ENCODE measurements around the gene ZFP69B. TPM values are rescaled to one million over a fixed set of nuclear protein-coding genes. Genes with fewer than 3 reads are reported as not detected.

ZFP69B gene
- total and polyA plus RNA-seq, 10 of the 15 experiments (the other 5 are each of a cell fraction or from before 2014, with no cell fraction given): 1.3 to 5.7 (median 3.4) TPM

DNA sequence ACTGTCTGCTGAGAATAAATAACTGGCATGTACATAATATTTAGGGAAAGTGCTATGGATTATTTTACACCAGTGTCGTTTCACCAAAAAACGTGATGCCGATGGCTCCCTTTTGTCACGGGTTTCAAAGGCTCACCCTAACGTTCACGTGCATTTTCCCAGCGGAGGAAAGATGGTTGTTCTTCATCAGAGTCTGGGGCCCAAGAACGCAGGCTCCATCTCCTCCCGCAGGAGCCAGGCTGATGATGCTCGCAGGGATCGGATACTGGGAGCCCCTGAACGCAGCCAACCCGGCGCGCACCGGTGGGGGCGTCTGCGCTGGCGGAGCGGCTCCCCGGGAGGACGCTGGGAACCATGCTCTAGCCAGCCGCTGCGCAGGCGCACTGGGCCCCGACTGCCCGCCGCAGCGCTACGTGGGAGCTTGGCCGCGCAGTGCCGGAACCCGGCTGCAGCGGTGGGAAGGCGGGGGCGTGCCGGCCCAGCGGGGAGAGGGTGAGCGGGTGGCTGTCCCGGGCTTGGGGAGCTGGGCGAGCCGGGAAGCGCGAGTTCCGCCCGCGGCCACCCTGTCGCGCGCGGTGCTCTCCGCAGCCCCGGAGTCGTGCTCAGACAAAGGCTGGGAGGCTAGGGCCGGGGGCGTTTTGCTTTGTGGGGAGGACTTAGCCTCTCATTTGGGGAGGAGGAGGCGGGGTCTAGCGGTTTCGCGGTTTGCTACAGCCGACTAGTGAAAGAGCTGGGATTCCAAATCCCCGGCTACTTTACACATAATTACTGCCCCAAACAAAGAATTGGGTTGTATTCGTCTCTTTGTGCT is at the start of gene ZFP69B (continued):
- TF ChIP-seq, protein P1, sequence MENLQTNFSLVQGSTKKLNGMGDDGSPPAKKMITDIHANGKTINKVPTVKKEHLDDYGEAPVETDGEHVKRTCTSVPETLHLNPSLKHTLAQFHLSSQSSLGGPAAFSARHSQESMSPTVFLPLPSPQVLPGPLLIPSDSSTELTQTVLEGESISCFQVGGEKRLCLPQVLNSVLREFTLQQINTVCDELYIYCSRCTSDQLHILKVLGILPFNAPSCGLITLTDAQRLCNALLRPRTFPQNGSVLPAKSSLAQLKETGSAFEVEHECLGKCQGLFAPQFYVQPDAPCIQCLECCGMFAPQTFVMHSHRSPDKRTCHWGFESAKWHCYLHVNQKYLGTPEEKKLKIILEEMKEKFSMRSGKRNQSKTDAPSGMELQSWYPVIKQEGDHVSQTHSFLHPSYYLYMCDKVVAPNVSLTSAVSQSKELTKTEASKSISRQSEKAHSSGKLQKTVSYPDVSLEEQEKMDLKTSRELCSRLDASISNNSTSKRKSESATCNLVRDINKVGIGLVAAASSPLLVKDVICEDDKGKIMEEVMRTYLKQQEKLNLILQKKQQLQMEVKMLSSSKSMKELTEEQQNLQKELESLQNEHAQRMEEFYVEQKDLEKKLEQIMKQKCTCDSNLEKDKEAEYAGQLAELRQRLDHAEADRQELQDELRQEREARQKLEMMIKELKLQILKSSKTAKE (IDR thresholded peaks at IDR 0.05; ENCODE audit: low read depth, poor library complexity, severe bottlenecking): no peak
- TF ChIP-seq, protein P2, sequence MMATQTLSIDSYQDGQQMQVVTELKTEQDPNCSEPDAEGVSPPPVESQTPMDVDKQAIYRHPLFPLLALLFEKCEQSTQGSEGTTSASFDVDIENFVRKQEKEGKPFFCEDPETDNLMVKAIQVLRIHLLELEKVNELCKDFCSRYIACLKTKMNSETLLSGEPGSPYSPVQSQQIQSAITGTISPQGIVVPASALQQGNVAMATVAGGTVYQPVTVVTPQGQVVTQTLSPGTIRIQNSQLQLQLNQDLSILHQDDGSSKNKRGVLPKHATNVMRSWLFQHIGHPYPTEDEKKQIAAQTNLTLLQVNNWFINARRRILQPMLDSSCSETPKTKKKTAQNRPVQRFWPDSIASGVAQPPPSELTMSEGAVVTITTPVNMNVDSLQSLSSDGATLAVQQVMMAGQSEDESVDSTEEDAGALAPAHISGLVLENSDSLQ (IDR thresholded peaks at IDR 0.05): no peak
- TF ChIP-seq MXI1 (IDR thresholded peaks at IDR 0.05; ENCODE audit: low read depth, low read length): peak; percentile 90
- no peak for TF ChIP-seq ATF3 (IDR thresholded peaks at IDR 0.05; ENCODE audit: borderline replicate concordance, extremely low read depth, low read depth, low read length)
- 0 out of 2 replicates have a peak, but pooled peaks have one; percentile 25 for TF ChIP-seq RELB (IDR thresholded peaks at IDR 0.05; ENCODE audit: low read depth)
- TF ChIP-seq SMC3 (IDR thresholded peaks at IDR 0.05; ENCODE audit: borderline replicate concordance, low read length): no peak
- TF ChIP-seq ZNF217 (IDR thresholded peaks at IDR 0.05): peak; percentile 66; the same call in 1 of the 2 replicates
- TF ChIP-seq LARP7 (IDR thresholded peaks at IDR 0.05): peak; percentile 56
- 0 out of 2 replicates have a peak, but pooled peaks have one; percentile 45 for TF ChIP-seq ZNF592 (IDR thresholded peaks at IDR 0.05)
- TF ChIP-seq RFX5 (IDR thresholded peaks at IDR 0.05; ENCODE audit: low read depth, low read length): no peak
- TF ChIP-seq IKZF2 (IDR thresholded peaks at IDR 0.05): peak; percentile 30 to 47; a peak in 2 of 4 replicates
- 0 out of 2 replicates have a peak, but pooled peaks have one; percentile 55 for TF ChIP-seq RB1 (IDR thresholded peaks at IDR 0.05; ENCODE audit: borderline replicate concordance)
- TF ChIP-seq, protein P3, sequence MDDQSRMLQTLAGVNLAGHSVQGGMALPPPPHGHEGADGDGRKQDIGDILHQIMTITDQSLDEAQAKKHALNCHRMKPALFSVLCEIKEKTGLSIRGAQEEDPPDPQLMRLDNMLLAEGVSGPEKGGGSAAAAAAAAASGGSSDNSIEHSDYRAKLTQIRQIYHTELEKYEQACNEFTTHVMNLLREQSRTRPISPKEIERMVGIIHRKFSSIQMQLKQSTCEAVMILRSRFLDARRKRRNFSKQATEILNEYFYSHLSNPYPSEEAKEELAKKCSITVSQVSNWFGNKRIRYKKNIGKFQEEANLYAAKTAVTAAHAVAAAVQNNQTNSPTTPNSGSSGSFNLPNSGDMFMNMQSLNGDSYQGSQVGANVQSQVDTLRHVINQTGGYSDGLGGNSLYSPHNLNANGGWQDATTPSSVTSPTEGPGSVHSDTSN (IDR thresholded peaks at IDR 0.05; ENCODE audit: insufficient replicate concordance, low read depth, low read length): no peak
- peak; percentile 63 for TF ChIP-seq NKRF (conservative IDR thresholded peaks at IDR 0.05)

Measured in GM12878 (cell line).